Stimulated activated CD8-positive, alpha-beta memory T cell treated with anti-CD3 and anti-CD28 coated beads, Interleukin-4, amount 100 ng/mL, for 48 hours (primary cell): Measurements from ENCODE around the gene MTO1.
"Not testable (repeated sequence)": the region's sequence is repeated elsewhere in the genome, so short reads cannot be mapped to it uniquely, and the experiment has no call there.

Experiments
- DNase-seq: peaks from one replicate; pipeline ENCODE4 v3.0.0-alpha.2; 2020

The MTO1 gene, protein sequence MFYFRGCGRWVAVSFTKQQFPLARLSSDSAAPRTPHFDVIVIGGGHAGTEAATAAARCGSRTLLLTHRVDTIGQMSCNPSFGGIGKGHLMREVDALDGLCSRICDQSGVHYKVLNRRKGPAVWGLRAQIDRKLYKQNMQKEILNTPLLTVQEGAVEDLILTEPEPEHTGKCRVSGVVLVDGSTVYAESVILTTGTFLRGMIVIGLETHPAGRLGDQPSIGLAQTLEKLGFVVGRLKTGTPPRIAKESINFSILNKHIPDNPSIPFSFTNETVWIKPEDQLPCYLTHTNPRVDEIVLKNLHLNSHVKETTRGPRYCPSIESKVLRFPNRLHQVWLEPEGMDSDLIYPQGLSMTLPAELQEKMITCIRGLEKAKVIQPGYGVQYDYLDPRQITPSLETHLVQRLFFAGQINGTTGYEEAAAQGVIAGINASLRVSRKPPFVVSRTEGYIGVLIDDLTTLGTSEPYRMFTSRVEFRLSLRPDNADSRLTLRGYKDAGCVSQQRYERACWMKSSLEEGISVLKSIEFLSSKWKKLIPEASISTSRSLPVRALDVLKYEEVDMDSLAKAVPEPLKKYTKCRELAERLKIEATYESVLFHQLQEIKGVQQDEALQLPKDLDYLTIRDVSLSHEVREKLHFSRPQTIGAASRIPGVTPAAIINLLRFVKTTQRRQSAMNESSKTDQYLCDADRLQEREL

DNA sequence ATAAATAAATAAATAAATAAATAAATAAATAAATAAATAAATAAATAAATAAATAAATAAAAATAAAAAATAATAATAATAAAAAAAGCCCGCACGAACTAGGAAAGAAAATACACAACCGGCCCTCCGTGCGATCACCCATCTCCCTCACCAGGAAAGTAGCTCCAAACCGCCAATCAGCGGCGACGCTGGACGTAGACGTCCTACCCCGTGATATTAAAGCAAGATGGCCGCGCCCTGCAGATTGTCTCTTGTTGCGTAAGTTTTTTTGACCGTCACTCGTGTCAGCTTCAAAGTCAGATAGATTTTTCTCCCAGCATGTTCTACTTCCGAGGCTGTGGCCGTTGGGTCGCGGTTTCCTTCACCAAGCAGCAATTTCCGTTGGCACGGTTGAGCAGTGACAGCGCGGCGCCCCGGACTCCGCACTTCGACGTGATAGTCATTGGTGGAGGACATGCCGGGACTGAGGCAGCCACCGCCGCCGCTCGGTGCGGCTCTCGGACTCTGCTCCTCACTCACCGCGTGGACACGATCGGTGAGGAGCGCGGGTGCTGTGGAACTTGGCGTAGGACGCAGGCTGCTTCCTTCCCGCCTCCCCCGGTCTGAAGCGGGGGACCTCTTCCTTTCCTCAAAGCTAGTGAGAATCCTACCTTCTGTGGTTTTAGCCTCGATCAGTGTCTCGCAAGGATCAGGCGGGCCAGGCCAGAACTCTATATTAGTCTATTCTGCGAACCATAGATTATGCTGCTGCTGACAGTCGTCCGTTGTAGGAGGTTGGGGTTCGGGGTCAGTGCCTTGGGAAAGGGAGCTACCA lies at the start of gene MTO1:
Gene MTO1, plus strand, starts transcription at position 201 of the 814 bp plus-strand sequence. Its CDS starts 118 bp downstream, at position 319.
- peak; percentile 86 for DNase-seq

DNA sequence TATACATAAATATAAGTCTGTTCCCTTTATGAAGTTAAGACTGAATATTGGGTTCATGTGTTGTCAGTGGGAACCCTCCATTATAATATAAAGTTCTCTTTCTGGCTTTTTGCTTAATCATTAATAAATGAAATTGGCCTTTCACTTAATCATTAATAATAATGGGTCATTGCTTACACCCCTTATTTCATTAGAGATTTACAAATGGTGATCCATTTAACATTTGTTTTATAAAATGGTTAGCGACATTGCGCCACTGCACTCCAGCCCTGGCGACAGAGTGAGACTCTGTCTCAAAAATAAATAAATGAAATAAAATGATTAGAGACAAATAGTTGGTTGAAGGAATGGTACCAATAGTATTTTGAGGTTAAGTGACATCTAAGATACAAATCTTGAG lies 48.4 kb upstream of the MTO1 start:
- DNase-seq = no peak

DNA sequence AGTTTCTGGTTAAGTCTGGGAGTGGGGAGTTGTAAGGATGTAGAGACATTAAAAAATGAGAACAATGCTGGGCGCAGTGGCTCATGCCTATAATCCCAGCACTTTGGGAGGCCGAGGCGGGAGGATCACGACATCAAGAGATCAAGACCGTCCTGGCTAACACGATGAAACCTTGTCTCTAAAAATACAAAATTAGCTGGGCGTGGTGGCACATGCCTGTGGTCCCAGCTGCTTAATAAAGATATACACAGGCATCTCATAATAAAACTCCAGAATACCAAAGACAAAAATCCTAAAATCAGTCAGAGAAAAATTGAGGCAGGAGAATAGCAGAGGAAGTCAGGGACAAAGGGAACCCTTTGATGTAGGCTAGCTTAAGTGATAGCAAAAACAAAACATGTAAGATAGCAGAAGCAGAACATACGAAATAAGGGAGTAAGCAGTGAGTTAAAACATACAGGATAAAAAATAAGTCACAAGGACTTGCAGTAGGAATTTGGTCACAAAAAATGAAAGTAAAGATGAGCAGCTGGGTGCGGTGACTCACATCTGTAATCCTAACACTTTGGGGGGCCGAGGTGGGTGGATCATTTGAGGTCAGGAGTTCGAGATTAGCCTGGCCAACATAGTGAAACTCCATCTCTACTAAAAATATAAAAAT lies 43.3 kb upstream of the MTO1 start:
- DNase-seq = no peak

DNA sequence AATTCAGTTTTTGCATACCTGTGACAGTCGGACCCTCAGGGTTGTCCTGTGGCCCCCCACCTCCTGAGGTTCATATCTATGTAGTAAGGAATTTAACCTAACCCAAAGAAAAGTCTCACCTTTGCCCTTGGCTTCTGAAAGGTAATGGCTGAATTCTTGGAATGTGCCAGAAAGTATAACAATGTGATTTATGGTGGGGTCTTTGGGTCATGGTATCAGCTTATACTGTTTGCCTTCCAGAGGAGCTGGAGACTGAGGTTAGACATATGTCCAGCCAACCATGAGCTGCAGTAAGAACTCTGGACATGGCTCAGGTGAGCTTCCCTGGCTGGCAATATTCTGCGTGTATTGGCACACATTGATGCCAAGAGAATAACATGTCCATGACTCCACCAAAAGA lies 40.0 kb upstream of the MTO1 start:
- no peak for DNase-seq

DNA sequence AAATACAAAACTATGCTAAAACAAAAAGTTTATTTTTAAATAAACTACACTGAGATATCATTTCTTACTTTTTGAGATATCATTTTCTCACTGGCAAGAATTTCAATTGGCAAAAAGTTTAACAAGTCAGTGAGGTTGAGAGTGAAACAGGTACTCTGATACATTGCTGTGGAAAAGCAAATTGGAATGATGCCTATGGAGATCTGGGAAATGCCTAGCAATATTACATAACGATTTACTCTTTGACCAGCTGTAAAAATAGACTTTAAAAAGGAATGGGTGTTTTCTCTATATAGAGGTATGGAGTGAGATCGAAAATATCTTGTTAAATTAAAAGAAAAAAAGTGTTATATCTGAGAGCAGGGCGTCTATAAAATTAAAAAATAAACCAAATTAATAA lies 26.3 kb upstream of the MTO1 start:
- DNase-seq = no peak

DNA sequence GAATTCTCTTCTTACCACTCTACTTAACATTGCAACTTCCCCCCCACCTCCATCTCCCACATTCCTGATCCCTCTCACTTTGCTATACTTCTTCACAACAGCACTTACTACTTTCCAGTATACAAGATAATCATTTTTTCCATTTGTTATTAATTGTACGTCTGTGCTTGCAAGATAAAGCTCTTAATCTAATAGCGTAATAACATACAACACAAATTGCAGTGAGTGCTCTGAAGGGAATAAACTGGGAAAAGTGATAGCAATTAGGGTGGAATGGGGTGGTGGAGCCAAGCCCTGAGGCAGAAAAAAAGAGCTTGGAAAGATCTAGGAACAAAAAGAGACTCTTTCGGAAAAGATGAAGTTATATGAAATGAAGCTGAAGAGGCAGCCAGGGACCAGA lies 18.0 kb upstream of the MTO1 start:
- no peak for DNase-seq

DNA sequence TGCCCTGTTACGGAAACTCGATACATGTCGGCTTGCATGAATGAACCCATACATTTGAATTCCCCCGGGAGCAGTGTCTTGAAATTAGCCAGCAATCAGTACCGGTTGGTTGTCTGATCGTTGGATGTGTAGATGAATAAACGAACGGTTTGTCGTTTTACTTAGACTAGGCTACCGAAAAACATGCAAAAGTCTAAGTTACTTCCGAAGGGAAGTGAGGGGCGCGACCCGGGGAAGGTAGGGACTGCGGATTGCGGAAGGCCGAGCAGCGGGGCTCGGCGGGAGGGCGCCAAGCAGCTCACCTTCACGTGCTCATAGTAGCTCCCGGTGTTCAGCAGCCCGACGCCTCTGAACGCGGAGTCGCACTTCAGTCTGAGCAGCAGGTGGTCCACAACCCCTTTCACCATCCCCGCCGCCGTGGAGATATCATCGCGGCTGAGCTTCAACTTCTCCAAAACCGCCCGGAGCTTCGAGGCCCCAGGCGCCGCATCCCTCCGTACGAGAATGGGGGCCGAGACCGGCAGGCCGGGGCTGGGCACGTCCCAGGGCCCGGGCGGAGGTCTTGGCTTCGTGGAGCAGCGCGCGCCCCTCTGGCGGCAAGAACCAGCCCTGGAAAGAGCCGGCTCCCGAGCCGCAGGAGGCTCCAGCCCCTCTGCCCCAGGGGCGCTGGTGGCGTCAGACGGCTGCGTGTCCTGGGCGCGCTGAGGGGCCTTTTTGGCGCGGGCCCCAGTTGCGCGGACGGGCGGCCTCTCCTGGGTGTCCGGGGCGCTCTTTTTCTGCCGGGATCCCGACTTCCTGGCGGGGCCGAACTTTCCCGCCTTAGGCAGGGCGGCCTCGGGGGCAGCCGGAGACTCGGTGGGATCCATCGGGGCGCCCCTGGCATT lies 10.1 kb upstream of the MTO1 start:
- DNase-seq = peak; percentile 68

DNA sequence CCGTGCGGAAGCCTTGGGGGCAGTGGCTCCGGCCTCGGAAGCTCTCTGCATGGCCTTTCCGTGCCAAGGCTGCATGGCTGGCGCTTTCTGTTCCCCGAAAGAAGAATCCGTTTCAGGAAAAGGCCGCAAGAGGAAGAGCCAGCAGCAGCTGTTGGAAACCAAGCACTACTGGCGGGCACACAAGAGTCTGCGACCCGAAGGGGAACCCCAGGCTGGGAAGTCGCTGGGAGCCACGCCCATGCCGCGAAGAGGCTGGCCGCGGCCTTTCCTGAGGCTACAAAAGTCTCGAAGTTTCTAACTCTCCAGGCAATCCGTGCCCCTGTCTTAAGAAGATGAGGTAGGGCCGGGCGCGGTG lies 9.5 kb upstream of the MTO1 start, which contains the start of gene CGAS:
Gene CGAS, minus strand, starts transcription at position 191 of the 355 bp plus-strand sequence. Its CDS starts 116 bp downstream, at position 75.
- peak; percentile 87 for DNase-seq

DNA sequence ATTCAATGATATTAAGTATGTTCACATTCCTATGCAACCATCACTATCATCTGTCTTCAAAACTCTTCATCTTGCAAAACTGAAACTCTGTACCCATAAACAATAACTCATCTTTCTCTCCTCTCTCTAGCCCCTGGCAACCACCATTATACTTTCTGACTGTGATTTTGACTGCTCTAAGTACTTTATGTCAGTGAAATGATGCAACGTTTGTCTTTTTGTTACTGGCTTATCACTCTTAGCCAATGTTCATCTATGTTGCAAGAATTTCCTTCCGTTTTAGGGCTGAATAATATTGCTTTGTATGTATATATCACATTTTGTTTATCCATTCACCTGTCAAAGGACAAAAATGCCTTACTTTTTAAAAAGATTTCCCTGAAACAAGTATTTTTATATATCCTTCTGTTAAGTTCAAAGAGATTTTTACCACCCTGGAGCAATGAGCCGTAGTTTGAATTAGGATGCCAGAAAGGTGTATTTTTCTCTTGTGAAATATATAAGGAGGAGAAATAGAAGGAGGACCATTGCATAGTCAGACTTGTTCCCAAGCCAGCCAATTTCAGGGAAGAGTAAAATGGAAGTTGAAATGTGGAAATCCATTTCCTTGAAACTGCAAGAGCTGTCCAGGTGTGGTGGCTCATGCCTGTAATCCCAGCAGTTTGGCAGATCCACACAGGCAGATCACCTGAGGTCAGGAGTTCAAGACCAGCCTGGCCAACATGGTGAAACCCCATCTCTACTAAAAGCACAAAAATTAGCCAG lies 5.5 kb upstream of the MTO1 start:
- no peak for DNase-seq

DNA sequence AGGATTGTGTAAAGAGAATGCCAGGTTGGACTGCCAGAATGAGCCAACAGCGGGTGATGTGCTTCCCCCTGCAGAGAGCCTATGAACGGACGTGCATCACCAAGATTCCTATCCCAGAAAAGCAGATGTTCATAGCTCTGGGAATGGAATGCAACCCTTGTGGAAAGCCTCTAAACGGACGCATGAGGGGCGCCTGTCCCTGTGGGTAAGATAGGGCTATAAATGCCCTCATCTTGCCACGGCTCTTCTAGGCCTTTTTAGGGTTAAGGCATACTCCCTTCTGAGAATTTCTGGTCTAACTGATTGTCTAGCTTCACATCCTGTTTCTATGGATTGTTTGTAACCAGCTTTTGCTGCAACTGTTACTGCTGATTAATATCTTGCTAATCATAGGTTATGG lies 2.1 kb upstream of the MTO1 start:
- DNase-seq = not testable (repeated sequence)

DNA sequence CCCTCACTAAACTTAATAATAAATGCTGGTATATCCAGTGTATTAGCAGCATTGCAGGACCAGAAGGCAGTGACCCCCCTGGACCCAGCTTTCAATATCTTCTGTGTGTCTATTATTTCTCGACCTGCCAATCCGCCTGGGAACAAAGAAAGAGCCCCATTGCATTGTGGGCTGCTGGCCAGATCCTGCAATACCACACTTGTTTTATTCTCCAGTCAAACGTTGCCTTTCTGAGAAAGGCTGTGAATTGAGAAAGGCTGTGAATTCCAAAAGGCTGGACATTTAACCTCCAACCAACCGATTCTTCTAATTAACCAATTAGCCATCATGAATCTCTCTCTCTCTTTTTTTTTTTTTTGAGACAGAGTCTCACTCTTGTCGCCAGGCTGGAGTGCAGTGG lies 1.5 kb upstream of the MTO1 start:
- DNase-seq = no peak

DNA sequence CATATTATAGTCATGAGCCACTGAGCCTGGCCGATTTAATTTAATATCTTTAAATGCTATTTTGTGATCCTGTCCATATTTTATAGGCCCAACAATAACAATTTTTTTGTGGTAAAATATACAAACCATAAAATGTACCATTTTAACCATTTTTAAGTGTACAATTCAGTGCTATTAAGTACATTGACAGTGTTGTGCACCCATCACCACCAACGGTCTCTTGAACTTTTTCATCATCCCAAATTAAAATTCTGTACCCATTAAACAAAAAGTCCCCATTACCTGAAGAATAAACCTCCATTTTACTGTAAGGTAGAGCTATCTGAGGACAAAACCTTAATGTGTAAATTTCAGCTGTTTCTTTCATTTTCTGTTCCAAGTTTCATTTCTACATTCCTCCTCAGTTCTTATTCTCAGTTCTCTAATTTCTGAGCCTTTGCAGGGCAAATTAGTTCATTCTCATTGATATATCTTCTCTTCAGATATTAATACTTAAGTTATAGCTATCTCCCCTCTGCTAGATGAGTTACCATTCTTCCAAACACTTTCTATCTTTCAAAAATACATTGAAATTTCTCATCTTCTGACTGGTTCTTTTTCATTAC lies 10.3 kb downstream of the MTO1 start:
- no peak for DNase-seq

DNA sequence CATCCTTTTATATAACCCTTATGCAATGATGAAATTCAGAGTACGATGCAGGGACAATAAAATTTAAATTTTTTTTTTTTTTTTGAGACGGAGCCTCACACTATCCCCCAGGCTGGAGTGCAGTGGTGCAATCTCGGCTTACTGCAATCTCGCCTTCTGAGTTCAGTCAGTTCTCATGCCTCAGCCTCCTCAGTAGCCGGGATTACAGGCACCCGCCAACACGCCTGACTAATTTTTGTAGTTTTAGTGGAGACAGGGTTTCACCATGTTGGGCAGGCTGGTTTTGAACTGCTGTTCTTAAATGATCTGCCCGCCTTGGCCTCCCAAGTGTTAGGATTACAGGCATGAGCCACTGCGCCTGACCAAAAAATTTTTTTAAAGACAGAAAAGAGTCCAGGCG lies 15.2 kb downstream of the MTO1 start:
- DNase-seq = peak; percentile 39

DNA sequence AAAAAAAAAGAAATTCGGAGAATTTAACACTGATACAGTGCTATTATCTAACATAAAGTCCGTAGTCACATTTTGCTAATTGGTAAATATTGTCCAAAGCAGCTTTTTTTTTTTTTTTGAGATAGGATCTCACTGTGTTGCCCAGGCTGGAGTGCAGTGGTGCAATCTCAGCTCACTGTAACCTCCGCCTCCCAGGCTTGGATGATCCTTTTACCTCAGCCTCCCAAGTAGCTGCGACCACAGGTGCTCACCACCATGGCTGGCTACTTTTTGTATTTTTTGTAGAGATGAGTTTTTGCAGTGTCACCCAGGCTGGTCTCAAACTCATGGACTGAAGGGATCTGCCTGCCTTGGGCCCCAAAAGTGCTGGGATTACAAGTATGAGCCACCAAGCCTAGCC lies 15.9 kb downstream of the MTO1 start:
- DNase-seq = no peak

DNA sequence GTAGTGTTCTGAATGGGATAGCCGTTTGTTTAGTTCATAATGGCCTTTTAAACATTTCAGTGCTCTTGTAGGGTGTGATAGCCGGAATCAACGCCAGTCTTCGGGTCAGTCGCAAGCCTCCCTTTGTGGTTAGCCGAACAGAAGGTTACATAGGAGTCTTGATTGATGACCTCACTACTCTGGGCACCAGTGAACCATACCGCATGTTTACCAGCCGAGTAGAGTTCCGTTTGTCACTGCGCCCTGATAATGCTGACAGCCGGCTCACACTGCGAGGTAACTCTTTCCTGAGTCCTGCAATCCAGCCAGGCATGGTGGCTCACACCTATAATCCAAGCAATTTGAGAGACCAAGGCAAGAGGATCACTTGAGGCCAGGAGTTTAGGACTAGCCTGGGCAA lies 20.4 kb downstream of the MTO1 start:
- DNase-seq = no peak

DNA sequence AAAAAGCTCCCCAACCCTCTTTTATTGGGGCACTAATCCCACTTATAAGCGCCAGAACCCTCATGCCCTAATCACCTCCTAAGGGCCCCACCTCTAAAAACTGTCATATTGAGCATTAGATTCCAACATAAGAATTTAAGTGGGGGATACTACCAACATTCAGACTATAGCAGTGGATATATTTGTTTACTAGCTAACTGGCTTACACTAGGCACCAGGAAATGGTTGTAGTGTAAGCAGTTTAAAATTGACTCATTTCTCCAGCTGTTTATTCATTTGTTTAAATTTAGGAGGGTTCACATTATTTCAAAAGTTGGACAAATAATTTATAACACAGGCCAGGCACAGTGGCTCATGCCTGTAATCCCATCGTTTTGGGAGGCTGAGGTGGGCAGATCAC lies 22.9 kb downstream of the MTO1 start:
- no peak for DNase-seq

DNA sequence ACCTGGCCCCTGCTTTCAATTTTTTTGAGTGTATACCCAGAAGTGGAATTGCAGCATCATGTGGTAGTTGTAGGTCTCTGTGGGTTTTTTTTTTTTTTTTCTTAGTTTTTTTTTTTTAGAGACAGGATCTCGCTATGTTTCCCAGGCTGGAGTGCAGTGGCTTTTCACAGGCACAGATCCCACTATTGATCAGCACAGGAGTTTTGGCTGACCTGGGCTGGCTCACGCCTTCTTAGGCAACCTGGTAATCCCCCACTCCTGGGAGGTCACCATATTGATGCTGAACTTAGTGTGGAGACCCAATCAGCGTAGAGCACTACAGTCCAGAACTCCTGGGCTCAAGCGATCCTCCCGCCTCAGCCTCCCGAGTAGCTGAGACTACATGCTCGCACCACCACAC lies 25.9 kb downstream of the MTO1 start:
- no peak for DNase-seq

DNA sequence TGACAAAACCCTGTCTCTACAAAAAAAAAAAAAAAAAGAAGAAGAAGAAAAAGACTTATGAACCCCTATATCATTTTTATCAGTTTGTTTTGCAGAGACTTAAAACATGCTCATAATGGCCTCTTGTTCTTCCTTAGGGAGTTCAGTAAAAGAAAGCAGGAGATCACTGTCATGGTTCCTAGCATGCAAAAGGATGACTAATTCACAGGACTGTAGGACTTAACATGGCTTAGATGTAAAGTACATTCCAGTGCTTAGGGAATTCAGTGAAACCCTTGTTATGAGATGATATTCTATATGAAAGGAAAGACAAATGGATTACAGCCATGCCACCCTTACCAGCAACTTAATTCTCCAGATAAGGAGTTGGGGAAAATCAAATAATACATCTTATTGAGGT lies 29.8 kb downstream of the MTO1 start:
- DNase-seq = no peak

DNA sequence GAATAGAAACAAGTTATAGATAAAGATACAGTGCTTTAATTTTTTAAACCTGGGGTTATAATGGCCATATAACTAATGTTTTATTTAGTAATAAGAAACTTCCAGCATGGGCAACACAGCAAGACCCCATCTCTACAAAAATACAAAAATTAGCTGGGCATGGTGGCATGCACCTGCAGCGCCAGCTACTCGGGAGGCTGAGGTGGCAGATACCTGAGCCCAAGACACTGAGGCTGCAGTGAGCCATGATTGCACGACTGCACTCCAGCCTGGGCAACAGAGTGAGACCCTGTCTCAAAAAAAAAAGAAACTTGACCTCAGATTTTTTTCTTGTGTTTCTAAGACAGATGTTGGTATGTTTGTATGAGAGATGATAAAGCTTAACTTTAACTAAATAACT lies 36.4 kb downstream of the MTO1 start:
- no peak for DNase-seq

DNA sequence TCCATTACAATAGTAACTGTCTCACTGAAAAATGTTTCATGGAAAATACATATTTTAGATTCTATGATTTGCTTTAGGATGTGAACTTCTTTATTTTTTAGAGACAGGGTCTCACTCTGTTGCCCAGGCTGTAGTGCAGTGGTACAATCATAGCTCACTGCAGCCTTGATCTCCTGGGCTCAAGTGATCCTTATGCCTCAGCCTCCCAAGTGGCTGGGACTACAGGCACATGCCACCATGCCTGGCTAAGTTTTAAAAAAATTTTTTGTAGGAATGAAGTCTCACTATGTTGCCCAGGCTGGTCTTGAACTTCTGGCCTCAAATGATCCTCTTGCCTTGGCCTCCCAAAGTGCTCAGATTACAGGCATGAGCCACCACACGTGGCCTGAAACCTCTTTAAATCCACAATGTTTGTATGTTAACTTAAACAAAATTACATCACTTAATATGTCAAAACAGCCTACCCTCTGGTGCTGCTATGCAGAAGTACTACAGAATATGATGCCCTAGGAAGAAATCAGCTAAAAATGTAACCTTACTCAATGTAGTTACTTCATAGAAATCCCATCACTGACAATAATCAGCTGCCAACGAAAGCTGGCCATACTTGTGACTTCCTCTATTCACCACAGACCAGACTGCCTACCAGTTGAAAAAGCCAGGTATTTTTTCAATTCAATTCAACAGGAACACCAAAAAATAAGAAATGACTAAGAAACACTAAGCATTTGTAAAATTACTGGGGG lies 41.7 kb downstream of the MTO1 start:
- DNase-seq = no peak
